ENCODE data around the gene TTLL13.

Gene TTLL13, protein sequence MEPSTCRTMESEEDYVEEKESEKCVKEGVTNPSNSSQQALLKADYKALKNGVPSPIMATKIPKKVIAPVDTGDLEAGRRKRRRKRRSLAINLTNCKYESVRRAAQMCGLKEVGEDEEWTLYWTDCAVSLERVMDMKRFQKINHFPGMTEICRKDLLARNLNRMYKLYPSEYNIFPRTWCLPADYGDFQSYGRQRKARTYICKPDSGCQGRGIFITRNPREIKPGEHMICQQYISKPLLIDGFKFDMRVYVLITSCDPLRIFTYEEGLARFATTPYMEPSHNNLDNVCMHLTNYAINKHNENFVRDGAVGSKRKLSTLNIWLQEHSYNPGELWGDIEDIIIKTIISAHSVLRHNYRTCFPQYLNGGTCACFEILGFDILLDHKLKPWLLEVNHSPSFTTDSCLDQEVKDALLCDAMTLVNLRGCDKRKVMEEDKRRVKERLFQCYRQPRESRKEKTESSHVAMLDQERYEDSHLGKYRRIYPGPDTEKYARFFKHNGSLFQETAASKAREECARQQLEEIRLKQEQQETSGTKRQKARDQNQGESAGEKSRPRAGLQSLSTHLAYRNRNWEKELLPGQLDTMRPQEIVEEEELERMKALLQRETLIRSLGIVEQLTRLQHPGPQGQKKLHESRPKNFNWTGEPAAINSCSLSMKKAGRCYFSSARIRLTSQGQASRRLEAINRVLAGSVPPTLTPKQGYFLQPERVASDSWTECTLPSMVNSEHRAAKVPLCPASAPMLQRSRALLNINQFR

DNA sequence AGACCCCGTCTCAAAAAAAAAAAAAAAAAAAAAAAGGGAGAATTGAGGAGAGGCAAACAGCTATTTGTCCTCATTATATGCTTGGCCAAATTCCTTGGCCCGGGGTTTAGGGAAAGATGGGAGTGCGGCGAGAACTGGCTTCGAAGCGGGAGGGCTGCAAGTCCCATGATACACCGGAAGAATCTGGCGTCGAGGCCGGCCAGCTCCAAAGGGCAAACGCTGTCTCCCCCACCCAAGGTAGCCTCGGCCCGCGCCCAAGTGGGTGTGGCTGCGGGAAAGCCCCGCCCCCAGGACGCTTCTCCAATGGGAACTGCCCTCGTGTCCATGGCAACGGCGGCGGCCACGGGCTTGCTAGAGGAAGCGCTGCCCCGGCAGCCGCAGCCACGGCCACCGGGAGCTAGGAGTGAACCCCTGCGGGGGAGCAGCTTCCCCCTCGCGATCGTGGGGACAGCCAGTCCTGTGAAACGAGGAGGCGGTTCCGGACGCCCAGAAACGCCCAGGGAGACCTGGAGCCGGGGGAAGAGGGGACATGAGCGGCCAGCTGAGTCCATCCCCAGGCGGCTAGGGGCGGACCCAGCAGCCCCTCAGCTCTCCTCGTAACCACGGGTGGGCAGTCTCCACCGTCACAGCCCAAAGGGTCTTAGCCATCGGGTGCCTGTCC, at the start of gene TTLL13:
TSS of gene TTLL13 (plus strand) at position 354 of the 661 bp plus-strand sequence. CDS start 1,075 bp downstream, outside the sequence.
- peak; percentile 94 for DNase-seq

DNA sequence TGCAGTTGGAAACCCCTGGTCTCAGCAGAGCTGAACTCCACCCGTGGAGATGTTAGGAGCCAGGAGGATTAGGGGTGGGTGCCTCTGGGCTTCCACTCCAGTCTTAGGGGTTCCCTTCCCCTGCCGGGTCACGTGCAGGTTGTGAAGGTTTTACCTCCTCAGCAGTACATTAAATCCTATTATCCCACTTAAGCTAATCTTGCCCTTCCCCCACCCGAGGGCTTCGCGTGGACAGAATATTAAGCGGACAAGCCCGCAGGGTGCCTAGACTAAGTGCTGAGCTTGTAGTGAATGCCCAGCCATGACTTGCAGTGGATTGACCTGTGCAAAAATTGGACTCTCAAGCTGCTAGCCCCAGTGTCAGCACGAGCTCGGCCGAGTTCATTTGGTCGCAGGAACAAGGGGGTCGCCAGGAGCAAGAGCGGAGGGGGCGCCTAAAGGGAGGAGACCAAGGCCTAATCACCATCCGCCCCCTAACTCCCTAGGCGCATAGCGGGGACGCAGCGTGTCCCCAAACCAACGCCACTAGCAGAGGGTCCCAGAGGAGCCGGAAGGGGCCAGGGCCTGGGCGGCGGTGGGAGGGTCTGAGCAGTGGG, 48.7 kb upstream of the TTLL13 start:
- DNase-seq, result peak; percentile 58 to 80

DNA sequence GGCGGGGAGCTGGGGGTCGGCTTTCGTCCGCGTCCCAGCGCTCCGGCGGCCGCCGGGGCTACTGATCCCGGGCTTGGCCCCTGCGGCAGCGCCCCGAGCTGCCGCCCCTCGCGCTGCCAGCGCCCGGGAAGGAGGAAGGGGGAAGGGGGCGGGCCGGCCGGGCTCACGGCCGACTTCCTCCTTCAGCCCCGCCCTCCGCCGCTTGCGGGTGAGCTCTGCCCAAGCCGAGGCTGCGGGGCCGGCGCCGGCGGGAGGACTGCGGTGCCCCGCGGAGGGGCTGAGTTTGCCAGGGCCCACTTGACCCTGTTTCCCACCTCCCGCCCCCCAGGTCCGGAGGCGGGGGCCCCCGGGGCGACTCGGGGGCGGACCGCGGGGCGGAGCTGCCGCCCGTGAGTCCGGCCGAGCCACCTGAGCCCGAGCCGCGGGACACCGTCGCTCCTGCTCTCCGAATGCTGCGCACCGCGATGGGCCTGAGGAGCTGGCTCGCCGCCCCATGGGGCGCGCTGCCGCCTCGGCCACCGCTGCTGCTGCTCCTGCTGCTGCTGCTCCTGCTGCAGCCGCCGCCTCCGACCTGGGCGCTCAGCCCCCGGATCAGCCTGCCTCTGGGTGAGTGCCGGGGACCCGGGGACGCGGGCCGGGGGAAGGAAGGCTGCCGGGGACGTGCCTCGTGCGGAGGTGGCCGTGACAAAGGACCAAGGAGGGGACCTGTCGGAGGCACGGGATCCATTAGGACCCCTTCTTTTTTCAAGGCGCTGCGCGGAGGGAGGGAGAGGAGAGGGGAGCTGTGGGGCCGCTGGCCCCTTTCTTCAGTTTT, 48.0 kb upstream of the TTLL13 start, which contains the start of gene SEMA4B:
TSS of gene SEMA4B (plus strand) at position 201 of the 814 bp plus-strand sequence. CDS start at position 450, 249 bp downstream.
- DNase-seq, result peak; percentile 40 to 63

DNA sequence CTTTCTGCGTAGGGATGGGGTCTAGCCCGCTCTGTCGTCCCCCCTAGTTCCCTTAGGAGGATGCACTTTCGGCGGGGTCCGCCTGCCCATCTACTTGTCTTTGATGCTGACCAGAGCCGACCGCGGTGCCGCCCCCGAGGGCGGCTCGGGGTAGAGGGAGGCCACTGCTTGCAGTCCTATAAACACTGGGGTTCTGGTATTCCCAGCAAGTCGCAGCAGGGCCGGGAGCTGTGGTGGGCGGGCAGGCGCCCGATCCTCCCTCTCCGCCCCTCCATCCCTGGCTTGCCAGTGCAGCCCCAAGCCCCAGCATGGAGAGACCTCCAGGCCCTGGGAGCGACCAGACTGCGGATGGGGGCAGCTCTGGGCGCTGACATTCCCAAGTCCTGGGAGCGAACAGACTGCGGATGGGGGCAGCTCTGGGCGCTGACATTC, 47.4 kb upstream of the TTLL13 start:
- DNase-seq, result no peak

DNA sequence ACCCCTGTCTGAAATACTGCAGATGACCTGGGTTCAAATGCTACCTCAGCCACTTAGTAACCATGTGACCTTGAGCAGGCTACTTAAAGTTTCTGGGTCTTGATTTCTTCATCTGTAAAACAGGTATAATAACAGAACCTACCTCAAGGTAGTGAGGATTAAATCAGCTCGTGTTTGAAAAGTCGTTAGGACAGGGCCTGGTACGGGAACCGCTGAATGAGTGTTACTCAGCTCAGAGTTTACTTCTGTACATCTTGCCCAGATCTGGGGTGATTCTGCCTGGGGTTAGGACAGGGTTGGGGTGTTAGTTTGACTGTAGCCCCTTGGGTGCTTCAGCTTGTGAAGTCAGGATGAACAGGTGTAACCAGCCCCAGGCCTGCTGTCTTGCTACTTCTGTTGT, 46.4 kb upstream of the TTLL13 start:
- no peak for DNase-seq

DNA sequence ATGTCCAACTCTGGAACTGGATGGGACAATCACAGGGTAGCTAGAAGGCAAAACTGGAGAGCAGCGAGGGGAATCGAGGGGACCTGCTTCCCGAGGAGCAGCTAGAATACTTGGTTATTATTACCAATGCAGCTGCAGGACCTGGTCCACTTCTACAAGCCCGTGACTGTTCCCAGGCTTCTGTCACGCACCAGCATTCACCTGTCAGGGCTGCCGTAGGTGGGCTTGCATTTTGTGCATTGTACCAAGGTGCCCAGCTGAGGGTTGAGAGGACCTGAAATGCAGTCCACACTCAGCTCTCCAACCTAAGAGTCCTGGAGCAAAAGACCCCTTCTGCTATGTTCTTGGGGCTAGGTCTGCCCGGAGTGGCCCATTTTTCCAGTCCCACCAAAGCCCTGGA, 45.9 kb upstream of the TTLL13 start:
- no peak for DNase-seq

DNA sequence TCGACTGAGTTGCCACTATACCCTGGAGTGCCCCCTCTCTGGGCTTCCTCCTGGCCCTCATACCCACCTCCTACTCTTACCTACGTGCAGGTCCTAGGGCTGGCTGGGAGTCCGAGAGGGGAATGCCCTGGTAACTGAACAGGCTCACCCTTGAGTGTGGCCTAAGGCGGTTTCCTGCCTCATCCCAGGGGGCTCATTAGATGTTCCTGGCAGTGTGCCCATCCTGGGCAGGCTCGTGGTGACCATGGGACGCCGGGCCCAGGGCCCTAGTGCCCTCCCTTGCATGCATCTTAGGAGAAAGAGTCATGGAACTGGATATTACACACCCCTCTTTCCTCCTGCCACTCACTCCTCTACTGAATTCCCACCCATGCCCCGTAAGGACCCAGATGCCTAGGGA, 45.4 kb upstream of the TTLL13 start:
- DNase-seq, result no peak

DNA sequence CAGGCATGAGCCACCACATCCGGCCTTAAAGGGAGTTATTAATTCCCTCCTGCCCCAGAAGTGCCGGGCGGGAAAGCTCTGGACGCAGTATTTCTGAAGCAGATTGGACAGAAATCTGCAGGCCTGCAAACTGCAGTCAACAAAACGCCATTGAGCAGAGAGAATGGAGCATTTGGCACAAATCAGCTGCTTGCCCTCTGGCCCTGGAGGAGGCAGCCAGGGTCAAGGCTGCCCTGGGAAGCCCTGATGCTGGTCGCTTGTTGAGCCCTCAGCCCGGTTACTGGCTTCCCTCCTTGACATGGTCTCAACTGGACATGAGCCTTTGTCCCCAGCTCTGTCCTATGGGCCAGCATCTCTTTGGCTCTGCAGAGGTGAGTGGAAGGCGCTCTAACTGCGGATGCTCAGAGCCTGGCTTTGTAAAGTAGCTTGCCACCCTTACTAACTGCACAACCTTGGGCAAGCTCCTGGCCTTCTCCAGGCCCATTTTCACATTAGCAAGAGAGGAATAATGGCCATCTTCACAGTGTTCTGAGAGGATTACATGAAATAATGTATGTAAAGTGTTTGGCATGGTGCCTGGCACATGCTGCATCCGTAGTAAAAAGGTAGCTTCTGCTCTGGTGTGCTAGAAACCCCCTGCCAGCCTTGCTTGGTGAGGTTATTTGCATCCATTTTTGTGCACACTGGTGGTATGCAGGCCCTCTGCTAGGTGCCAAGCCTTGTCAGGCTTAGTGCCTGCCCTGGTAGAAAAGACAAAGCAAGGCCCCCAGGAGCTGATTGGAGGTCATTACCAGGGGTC, 44.1 kb upstream of the TTLL13 start:
- peak; percentile 56 to 73 for DNase-seq

DNA sequence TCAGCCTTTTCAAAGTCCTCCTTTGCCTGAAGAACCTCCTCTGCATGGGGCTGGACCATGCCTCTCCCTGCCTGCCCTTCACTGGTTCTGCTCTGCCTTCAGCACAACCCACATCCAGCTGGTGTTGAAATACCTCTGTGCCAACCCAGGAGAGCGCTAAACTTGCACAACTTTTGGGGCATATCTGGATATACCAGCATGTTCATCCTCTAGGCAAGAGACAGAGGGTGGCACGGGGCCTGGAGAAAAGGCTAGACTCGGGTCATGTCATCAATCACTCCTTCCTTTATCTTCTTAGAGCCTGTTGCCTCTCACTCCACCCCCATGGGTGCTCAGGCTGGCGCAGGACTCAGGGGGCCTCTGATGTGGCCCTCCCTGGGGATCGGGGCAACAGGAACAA, 43.5 kb upstream of the TTLL13 start:
- DNase-seq, result no peak

DNA sequence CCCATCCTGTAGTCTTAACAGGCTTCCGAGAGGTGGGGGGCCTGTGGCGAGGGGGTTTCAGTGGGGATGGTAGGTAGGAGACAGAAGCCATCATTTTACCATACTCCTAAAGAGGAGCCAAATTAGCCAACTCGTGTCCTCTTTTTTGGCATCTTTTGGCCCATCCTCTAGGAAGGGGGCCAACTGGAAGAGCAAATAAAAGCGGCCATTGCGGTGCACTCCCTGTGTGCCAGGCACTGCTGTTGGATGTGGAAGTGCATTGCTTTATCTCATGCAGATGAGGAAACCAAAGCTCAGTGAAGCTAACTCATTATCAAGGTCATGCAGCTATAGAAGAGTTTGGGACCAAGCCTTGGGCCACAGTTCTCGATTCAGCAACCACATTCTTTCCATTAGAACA, 42.1 kb upstream of the TTLL13 start:
- DNase-seq, result no peak

DNA sequence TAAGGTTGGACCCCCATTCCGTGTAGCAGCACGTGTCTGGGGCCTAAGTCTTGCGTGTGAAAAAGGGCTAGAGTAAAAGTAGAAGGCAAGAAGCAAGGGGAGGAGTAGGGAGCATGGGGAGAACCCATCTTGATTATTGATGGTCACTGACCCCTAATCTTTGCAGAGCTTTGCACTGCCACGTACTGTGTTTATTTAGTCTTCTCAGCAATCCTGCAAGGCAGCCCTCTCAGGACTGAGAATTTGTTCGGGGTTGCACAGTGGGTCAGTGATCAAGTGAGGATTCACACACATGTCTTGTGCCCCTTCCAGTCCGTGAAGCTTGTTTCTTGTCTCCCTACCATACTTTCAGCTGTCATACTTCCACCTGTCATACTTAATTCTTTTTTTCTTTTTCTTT, 41.0 kb upstream of the TTLL13 start:
- no peak for DNase-seq

DNA sequence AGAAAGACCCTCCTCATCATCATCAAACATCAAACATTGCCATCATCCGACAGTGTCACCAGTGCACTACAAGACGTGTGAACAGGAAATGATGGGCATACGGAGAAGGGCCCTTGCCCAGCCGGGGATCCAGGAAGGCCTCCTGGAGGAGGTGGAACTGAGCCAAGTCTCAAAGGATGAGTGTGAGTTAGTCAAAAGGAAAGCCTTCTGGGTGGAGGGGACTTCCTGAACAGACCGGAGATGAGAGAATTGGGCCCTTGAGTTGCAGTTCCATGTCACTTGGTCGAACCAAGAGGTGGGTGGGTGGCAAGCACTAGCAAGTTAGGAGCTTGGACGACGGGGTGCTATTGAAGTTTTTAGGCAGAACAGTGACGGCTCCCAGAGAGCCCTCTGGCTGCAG, 39.8 kb upstream of the TTLL13 start:
- no peak for DNase-seq

DNA sequence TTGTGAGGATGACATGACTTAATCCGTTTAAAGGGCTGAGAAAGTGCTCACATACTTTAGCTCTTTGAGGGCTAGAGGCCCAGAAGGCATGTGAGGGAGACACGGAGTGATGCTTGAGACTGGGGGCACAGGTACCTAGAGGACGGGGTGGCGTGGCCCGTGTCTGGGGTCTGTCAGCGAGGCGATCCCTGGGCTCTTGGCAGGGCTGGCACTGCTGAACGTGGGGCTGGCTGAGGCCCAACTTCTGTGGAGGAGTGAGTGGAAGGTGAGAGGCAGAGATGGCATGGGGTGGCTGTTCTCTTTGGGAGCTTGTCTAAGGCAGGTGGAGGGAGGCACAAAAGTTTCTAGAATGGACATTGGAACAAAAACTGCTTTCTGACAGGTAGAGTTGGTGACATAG, 38.8 kb upstream of the TTLL13 start:
- no peak for DNase-seq

DNA sequence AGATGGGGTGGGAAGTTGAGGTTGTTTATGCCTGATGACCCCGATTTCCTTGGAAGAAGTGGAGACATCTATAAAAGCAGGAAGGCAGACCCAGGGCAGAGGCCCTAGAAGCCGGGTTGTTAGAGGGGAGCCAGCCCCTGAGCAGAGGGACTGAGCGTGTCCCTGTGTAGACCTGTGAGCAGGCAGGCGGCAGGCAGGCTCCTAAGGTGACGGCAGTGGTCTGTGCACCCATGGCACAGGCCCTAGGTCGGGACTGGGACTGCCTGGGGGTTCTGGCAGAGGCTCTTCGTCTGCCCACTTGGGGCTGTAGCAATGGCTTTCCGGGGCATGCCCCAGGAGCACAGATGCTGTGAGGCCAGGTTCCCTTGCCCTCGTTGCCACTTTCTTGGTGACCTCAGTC, 38.3 kb upstream of the TTLL13 start:
- no peak for DNase-seq

DNA sequence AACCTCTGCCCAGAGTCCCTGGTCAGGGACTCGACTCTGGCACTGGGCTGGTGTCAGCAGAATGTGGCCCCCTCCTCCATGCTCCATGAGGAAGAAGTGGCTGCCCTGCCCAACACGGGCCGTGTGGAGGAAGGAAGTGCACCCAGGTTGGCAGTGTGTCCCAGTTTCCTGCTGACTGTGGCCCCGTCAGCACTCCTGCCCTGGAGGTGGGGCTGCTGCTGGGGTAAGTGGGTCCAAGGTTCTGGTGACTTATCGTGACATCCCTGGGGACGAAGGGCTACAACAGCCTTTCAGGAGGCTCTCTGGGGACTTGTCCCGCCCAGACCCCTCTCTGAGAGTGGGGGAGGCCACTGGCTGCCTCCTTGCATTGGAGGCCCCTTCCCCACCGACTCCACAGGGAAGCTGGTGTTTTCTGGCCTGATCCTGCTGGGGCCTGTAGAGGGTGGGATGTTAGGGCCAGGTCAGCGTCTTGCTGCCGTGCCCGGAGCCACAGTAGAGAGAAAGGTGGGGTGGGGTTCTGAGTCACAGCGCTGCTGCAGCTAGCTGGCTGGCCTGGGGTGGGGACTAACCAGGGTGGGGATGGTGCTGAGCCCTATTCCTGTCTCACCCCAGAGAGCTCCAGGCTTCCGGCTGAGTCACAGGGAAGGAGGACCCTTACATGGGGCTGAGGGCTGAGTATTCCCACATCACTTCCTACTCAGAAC, 37.8 kb upstream of the TTLL13 start:
- DNase-seq, result no peak

DNA sequence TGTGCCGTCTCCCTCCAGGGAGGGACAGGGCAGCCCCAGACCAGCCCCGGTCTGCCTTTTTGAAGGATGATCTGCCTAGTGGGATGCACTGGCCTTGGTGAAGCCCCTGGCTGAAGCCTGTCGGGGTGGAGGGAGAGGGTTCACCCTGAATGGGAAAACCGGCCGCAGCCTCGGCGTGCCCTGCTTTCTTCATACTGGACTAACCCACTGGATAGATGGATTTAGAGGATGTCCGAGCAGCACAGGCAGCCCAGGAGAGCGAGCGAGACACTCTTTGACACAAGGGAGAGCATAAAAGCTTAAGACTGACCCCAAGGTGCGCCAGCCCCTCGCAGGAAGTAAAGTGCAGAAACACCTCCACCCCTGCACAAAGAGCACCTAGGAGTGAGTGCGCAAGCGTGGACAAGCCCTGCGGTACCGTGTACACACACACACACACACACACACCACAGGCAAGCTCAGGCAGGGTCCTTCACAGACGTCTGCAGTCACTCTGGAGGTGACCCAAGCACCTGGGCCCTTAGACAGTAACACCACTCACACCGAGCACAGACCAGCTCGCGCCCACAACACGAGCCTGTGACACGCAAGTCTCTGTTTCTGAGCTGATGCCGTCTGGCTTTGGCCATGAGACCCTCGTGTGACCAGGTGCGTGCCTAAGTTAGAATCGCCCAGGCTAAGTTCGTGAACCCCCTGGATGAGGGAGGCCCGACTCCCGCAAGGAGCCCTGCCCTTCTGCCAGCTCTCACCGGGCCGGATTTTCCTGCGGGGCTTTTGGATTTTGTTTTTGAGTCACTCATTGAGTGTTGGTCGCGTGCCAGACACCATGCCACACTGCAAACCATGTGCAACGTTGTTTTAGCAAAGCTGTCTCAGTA, 36.9 kb upstream of the TTLL13 start:
- no peak for DNase-seq

DNA sequence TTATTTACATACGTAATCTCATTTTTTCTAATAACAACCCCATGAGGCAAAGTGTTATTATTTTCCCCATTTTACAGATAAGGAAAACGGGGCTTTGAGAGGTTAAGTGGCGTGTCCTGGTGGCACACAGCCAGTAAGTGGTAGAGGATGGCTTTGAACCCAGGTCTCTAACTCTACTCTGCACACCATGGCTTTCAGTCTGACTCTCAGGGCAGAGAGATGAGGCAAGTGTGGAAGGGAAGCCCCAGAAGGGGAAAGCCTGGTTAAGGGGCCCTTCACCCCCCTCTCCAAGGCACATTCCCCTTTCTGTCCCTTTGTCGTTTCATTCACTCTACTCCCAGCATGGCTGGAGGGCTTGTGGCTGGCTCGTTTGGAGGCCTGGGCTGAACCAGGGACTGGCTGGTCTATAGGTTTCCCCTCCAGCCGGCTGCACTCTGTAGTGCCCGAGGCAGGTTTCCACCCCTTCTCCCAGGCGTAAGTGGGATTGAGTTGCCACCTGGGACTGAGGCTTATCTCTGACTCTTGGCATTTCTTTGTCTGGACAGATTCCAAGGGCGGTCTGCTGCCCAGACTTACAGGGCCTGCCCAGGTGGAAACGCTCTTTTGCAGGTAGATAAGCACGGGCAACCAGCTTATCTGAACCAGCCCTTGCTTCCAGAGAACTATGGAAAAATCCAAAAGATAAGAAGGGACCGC, 36.1 kb upstream of the TTLL13 start:
- peak; percentile 86 to 89 for DNase-seq

DNA sequence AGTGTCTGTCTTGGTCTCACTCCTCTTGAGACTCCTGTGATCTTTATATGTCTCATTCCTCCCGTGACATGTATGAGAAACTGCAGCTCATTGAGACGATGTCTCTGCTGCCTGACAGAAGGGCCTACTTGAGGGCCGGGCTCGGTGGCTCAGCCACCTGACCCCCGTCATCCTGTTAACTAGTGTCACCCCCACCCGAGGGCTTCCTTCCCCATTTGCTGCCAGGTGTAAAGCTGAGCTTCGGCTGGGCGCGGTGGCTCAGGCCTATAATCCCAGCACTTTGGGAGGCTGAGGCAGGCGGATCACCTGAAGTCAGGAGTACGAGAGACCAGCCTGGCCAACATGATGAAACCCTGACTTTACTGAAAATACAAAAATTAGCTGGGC, 35.5 kb upstream of the TTLL13 start:
- DNase-seq, result peak; percentile 80 to 81

All from NCI-H524 (cell line).